Measurements from ENCODE around the gene BICRAL. TPM values are rescaled to one million over a fixed set of nuclear protein-coding genes. Genes with fewer than 3 reads are reported as not detected.

Gene BICRAL
- total and polyA plus RNA-seq, 2 of the 4 experiments (the other 2 are of a cell fraction) = 4.0 to 6.1 TPM

DNA sequence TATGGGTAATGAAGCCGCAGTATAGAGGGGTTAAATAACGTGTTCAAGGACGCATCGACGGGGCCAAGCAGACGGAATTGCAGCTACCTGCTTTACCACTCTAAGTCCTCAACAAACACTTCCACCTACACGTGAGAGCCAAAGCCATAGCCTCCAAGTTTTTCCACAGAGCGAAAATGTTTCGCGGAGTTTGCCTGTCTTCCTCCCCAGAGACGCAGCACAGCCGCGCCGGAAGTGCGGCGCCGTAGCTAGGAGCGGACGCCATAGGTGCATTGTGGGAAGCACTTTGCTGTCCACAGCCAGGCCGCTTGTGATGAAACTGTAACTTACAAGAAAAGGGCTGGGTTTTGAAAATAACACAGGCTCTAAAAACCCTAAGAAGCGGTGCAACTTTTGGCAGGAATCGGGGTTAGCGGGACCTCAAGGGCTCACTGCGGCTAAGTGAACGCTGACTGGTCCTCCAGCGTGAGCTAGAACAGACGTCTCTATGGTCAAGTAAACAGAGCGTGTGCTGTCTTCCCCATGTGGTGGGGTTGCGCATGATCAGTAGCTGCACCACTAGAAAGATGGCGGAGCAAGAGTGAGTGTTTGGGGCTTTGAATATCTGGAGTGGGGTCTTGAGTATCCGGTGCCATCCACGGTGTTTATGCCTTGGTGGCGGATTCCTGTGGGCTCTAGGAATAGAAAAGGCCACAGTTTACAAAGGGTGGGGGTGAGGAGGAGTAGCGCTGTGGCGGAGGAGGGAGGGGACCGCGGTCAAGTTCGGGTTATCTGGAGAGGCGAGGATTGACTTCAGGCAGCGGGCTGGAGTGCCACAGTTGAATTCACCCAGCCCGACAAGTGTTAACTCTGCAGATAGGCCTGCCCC is 97.8 kb downstream of the BICRAL start, which contains the start of gene RPL7L1:
RPL7L1 (plus strand) TSS at position 245 of the 868 bp plus-strand sequence; CDS start at position 540, 295 bp downstream.
- H3K4me2 ChIP-seq (ENCODE audit: low read depth, low read length) = peak within 1 kb of the TSS; percentile 89
- no peak for TF ChIP-seq FOS (IDR thresholded peaks at IDR 0.05; ENCODE audit: low read depth, low read length)
- no peak for TF ChIP-seq BHLHE40 (IDR thresholded peaks at IDR 0.05; ENCODE audit: low read depth, low read length)
- TF ChIP-seq MXI1 (IDR thresholded peaks at IDR 0.05; ENCODE audit: borderline replicate concordance, low read depth, low read length) = peak; percentile 71; the same call in 1 of the 2 replicates
- TF ChIP-seq, protein P1, sequence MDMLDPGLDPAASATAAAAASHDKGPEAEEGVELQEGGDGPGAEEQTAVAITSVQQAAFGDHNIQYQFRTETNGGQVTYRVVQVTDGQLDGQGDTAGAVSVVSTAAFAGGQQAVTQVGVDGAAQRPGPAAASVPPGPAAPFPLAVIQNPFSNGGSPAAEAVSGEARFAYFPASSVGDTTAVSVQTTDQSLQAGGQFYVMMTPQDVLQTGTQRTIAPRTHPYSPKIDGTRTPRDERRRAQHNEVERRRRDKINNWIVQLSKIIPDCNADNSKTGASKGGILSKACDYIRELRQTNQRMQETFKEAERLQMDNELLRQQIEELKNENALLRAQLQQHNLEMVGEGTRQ (IDR thresholded peaks at IDR 0.05; ENCODE audit: low read depth, low read length) = peak; percentile 85
- TF ChIP-seq CHD1 (IDR thresholded peaks at IDR 0.05; ENCODE audit: low read depth, low read length) = 0 out of 2 replicates have a peak, but pooled peaks have one; percentile 42
- peak; percentile 10; the same call in 1 of the 2 replicates for TF ChIP-seq MAZ (IDR thresholded peaks at IDR 0.05; ENCODE audit: borderline replicate concordance, low read depth, low read length)
- peak; percentile 95 for TF ChIP-seq POLR2A (IDR thresholded peaks at IDR 0.05; ENCODE audit: low read depth, low read length)
- peak within 1 kb of the TSS; percentile 99 for H3K27ac ChIP-seq (ENCODE audit: insufficient read depth, low read length)
- peak within 1 kb of the TSS; percentile 99 for H2BK5ac ChIP-seq (ENCODE audit: low read depth, low read length, poor library complexity, severe bottlenecking)
- no peaks in the 10 kb centered on the region for H3K9me1 ChIP-seq (ENCODE audit: insufficient read depth, low read length)
- intact Hi-C loops (cut with micrococcal nuclease) = loop anchor here (1.0 kb wide), 1 partner anchor 133 kb away; the partner anchor contains the start of gene TBCC
- H4K91ac ChIP-seq (ENCODE audit: insufficient read depth, low read depth, low read length) = peak within 1 kb of the TSS; percentile 97
- in situ Hi-C loops (cut with MboI; ENCODE audit: low sequenced_read_pairs) = loop anchor here (5.0 to 25.0 kb wide), 2 partner anchors 217 to 792 kb away; no protein-coding TSS in a partner anchor
- H4K20me1 ChIP-seq (ENCODE audit: insufficient read depth, low read length) = no peaks in the 10 kb centered on the region
- dilution Hi-C loops (cut with HindIII; ENCODE audit: low sequenced_read_pairs, unreplicated experiment) = no loop called here
- DNase-seq (peak; percentile 87), ATAC-seq (ENCODE audit: low read depth) (peak; percentile 96)
- H2AFZ ChIP-seq (replicated peaks; ENCODE audit: low read length, poor library complexity) = peak within 1 kb of the TSS; percentile 98
- H2BK120ac ChIP-seq (ENCODE audit: low read depth, low read length) = peak within 1 kb of the TSS; percentile 99
- no peaks in the 10 kb centered on the region for H3K4me1 ChIP-seq (ENCODE audit: control insufficient read depth, insufficient read depth, low read length)
- H3K27me3 ChIP-seq (ENCODE audit: control insufficient read depth, insufficient read depth, low read length) = no peaks in the 10 kb centered on the region
- peak within 1 kb of the TSS; percentile 100 for H3K4ac ChIP-seq (ENCODE audit: low read depth, low read length)
- peak within 1 kb of the TSS; percentile 100 for H2AK9ac ChIP-seq (replicated peaks; ENCODE audit: low read depth, low read length, poor library complexity)
- H4K8ac ChIP-seq (ENCODE audit: low read depth in 2 of 2, low read length in 2 of 2) = peak within 1 kb of the TSS; percentile 98 to 100
- H3K14ac ChIP-seq (replicated peaks; ENCODE audit: low read depth, low read length) = peak within 1 kb of the TSS; percentile 100
- H2BK20ac ChIP-seq (ENCODE audit: low read depth, low read length) = peak within 1 kb of the TSS; percentile 78; the same call in 1 of the 2 replicates
- peak within 1 kb of the TSS; percentile 98 for H2AK5ac ChIP-seq (ENCODE audit: low read depth, low read length)
- peaks cover 17 to 34% of the 10 kb centered on the region in 2 experiments for H3K79me1 ChIP-seq (ENCODE audit: low read depth in 1 of 2, low read length in 2 of 2)
- peak within 1 kb of the TSS; percentile 69 for H3K4me3 ChIP-seq (ENCODE audit: insufficient read depth, low read depth, low read length)
- CTCF ChIA-PET = no interaction called here
- peak within 1 kb of the TSS; percentile 100 for H3K23ac ChIP-seq (ENCODE audit: low read depth, low read length)
- BruUV-seq (replicated peaks) = no TSS peak
- POLR2A ChIA-PET (ENCODE audit: unreplicated experiment) = interaction anchor here (0.6 to 1.2 kb wide), 5 partner anchors 9 to 182 kb away, joined by 3 to 12 read pairs (median 7); partner anchors contain the start of gene TBCC
- H3K9ac ChIP-seq (ENCODE audit: low read depth, low read length) = peak within 1 kb of the TSS; percentile 100
- peak within 1 kb of the TSS; percentile 100 for H4K5ac ChIP-seq (ENCODE audit: low read depth, low read length)
- H2BK15ac ChIP-seq (ENCODE audit: low read depth, low read length) = peak within 1 kb of the TSS; percentile 91
- 0% methylated on average over 11 of the region's 41 CpGs; no CpG with 5 or more reads in 1 of the 2 experiments for WGBS, 2 experiments (ENCODE audit: extremely low coverage in 2 of 2, insufficient read length in 1 of 2)
- peaks cover 21% of the 10 kb centered on the region for H3K36me3 ChIP-seq (ENCODE audit: control insufficient read depth, insufficient read depth, low read length)
- no peaks in the 10 kb centered on the region for H3K9me3 ChIP-seq (ENCODE audit: control insufficient read depth, insufficient read depth, low read length)
- peak within 1 kb of the TSS; percentile 100 for H3K56ac ChIP-seq (ENCODE audit: extremely low read depth, insufficient read depth, low read length)
- H3K18ac ChIP-seq (ENCODE audit: low read depth, low read length) = peak within 1 kb of the TSS; percentile 92
